GM18951 (cell line): ENCODE measurements around the gene THOC2.
"Not testable (repeated sequence)": the region's sequence is repeated elsewhere in the genome, so short reads cannot be mapped to it uniquely, and the experiment has no call there.

Experiments
- POLR2A ChIP-seq: IDR thresholded peaks from 4 replicates; pipeline ENCODE4 v1.6.1; 2011; ENCODE audit warnings: mild to moderate bottlenecking; ENCODE audit not compliant: insufficient read length, insufficient read depth; ENCODE audit errors: extremely low read depth
- in situ Hi-C: fragments of 300-500 bp; cut with MboI; formaldehyde crosslinking; loops from one replicate; pipeline ENCODE4 v1.12.0; 2022; ENCODE audit warnings: low sequenced_read_pairs, mixed read lengths, inconsistent platforms; ENCODE audit not compliant: unreplicated experiment

Gene THOC2

DNA sequence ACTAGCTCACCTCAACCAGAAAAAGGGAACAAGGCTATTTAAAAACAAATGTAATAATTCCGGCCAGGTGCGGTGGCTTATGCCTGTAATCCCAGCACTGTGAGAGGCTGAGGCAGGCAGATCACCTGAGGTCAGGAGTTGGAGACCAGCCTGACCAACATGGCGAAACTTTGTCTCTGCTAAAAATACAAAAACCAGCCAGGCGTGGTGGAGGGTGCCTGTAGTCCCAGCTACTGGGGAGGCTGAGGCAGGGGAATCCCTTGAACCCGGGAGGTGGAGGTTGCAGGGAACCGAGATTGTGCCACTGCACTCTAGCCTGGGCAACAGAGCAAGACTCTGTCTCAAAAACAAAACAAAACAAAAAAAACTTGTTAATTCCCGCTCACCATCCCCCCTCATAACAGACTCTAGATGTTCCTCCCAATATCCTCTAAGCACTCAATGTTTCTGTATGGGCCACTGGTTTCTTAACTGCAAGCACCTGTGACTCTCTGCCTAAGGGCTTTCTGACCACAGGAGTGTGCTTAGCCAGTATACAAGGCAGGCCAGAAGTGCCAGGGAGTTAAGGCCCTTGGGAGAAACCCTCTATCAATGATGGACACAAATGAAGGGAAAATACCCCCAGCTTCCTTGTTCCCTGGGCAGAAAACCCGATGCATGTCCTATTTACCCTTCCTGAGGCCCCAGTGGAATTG is 21.0 kb upstream of the THOC2 start:
- in situ Hi-C loops, result no loop called here
- no peak for TF ChIP-seq POLR2A

GRCh38 chrX:123749643-123750042 is 16.8 kb upstream of the THOC2 start:
- in situ Hi-C loops, result no loop called here
- TF ChIP-seq POLR2A, result no peak

GRCh38 chrX:123745511-123745910 is 12.7 kb upstream of the THOC2 start:
- no peak for TF ChIP-seq POLR2A
- in situ Hi-C loops, result no loop called here

DNA sequence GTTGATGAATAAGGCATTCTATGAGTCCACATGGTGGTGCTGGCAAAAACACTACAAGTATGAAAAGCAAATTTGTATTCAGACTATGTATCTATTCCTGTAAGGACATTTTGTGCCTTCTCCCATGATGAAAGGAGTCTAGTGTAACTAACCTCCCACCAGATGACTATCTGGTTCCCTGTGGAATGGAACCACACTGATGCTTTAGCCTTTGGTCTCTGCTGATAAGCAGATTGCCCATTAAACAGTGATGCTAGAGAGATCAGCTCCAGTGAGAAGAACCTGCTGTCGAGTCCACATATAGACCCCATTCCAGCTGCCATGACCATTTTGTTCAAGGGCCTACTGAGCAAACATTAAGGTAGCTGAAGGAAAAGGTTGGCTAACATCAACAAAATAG is 10.5 kb upstream of the THOC2 start:
- in situ Hi-C loops, result no loop called here
- no peak for TF ChIP-seq POLR2A

GRCh38 chrX:123742440-123742839 is 9.6 kb upstream of the THOC2 start:
- TF ChIP-seq POLR2A, result no peak
- in situ Hi-C loops, result no loop called here

DNA sequence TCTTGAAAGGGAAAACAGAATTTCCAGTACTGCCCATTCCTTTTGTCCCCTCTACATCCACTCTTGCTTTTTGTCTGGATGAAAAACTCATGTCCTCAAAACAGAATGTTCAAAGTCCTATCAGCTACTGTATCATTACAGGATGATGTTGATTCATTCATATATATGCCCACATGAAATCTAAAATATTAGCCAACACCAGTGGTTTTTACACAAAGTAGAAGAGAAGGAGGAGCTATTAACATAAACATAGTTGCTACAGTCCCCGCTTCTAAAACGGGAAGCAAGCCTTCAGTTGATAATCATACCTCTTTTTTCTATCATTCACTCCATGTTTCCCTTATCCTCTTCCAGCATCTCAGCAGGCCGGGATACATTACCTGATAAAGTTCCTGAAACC is 7.7 kb upstream of the THOC2 start:
- in situ Hi-C loops, result no loop called here
- TF ChIP-seq POLR2A, result no peak

GRCh38 chrX:123740006-123740405 is 7.2 kb upstream of the THOC2 start:
- in situ Hi-C loops, result no loop called here
- no peak for TF ChIP-seq POLR2A

DNA sequence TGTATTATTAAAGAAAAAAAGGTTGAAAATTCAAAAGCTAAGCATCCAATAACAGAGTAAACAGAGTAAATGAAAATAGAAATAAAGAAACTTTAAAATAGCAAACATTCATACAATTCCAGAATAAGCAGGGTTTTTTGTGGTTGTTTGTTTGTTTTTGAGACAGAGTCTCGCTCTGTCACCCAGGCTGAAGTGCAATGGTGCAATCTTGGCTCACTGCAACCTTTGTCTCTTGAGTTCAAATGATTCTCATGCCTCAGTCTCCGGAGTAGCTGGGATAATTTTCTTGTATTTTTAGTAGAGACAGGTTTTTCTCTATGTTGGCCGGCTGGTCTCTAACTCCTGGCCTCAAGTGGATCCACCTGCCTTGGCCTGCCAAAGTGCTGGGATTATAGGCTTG is 6.6 kb upstream of the THOC2 start:
- in situ Hi-C loops, result no loop called here
- TF ChIP-seq POLR2A, result no peak

- no peak for TF ChIP-seq POLR2A
- in situ Hi-C loops, result no loop called here
Measured at GRCh38 chrX:123738378-123738940, 5.6 kb upstream of the THOC2 start.

- in situ Hi-C loops, result no loop called here
- TF ChIP-seq POLR2A, result no peak
Measured at GRCh38 chrX:123736333-123736921, 3.6 kb upstream of the THOC2 start.

- in situ Hi-C loops, result not testable (repeated sequence)
Measured at GRCh38 chrX:123735137-123735536, 2.3 kb upstream of the THOC2 start.

DNA sequence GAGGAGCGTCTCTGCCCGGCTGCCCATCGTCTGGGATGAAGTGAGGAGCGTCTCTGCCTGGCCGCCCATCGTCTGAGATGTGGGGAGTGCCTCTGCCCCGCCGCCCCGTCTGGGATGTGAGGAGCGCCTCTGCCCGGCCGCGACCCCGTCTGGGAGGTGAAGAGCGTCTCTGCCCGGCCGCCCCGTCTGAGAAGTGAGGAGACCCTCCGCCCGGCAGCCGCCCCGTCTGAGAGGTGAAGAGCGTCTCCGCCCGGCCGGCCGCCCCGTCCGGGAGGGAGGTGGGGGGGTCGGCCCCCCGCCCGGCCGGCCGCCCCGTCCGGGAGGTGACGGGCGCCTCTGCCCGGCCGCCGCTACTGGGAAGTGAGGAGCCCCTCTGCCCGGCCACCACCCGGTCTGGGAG is 1.2 kb upstream of the THOC2 start:
- in situ Hi-C loops, result not testable (repeated sequence)

DNA sequence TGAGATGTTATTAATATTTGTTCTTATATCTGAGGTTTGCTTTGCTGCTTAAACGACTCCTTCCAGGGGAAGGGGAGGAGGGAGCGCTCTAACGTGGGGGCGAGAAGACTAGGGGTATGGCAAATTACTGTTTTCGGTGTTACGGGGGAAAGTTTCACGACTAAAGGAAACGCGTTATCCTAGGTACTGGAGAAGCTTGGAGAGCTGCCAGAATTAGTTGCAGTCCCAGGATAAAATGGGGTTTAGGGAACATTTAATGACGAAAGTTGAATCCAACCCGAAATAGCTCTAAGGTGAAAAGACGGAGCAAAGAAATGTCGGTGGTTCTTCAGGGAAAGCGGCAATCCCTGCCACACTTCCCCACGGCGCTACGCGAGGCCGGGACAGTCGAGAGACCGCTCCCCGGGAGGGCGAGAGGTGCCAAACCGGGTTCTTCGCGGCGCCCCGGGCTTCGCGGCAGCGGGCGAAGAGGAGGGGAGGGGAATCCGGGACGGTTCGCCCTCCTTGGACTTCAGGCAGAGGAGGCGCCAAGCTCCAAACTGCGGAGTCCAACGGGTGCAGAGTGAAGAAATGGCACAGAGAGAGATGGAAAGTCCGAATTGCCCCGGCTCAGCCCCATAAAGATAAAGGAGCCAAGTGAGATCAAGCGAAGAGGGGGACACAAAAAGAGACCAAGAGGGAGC is 724 bp downstream of the THOC2 start:
- TF ChIP-seq POLR2A, result no peak
- in situ Hi-C loops, result no loop called here
